ENCODE results near the gene PPP6R1. TPM values are rescaled to one million over a fixed set of nuclear protein-coding genes. Genes with fewer than 3 reads are reported as not detected.

Gene PPP6R1
- total RNA-seq, 2 experiments from 2014 or later, result 89.6 to 161 TPM

DNA sequence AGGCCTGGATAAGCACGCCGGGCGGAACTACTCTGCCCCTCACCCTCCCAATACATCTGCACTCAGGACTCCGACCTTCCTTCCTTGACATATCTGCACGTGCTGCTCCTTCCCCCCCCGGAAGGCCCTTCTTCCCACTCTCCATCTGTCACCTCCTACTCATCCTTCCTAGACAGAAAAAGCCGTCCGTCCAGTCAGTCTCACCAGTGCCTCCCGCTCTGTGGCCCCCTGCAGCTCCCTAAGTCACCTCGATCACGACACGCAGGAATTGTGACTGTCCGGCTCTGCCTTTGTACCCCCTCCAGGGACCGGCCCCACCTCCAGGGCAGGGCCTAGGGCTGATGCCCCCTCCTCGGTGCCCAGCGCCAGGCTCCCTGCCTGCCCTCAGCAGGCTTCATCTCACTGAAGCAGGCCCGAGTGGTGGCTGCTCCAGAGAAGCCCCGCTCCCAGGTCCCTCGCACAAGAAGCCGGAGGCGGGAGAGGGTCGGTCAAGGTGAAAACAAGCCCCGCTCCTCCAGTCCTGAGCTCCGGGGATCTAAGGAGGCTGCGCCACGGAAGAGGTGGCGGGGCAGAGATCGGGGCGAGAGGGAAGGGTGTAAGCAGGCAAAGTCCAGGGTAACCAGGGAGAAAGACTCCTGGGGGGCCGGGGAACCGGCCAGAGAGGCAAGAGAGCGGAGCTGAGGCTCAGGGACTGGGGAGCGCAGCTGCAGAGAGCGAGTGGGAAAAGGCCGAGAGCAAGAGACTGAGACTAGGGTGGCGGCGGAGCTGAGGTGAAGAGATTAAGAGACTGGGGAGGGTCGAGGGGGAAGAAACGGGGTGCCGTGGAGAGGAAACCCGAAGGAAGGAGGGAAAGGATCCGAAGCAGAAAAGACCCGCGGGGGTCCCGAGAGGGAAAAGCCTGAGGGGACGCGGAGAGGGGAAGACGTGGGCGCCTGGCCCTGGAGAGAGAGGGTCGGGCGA lies 1.1 kb downstream of the PPP6R1 start:
- Histone ChIP-seq H3K36me3 (ENCODE audit: insufficient read depth, low read length) (peaks cover 57% of the 10 kb centered on the region), H3K9me2 (ENCODE audit: insufficient read depth, low read length) (no peaks in the 10 kb centered on the region), H2AFZ (ENCODE audit: low read length) (no peak overlapping the region), H3K4me2 (ENCODE audit: low read length) (peak overlapping the region; percentile 98), H3K4me1 (ENCODE audit: insufficient read depth, low read length, poor library complexity, severe bottlenecking) (peaks cover 47% of the 10 kb centered on the region), H3K4me3 (ENCODE audit: low read depth, low read length, poor library complexity, severe bottlenecking) (peak overlapping the region; percentile 78), H3K79me2 (ENCODE audit: insufficient read depth, low read depth, low read length) (peaks cover 52% of the 10 kb centered on the region), H4K20me1 (ENCODE audit: insufficient read depth, low read length) (no peaks in the 10 kb centered on the region), H3K9me3 (ENCODE audit: low read length) (no peaks in the 10 kb centered on the region), H3K27ac (ENCODE audit: low read depth, low read length, poor library complexity, severe bottlenecking) (peak overlapping the region; percentile 97)
- intact Hi-C loops (cut with micrococcal nuclease; ENCODE audit: unreplicated experiment), result loop anchor here (2.0 kb wide), 1 partner anchor 79 kb away; no protein-coding TSS in a partner anchor
- CTCF ChIA-PET (ENCODE audit: unreplicated experiment), result no interaction called here
- POLR2A ChIA-PET, result interaction anchor here (0.6 to 3.9 kb wide), 5 partner anchors 19 to 219 kb away, joined by 3 to 32 read pairs (median 4); partner anchors contain the start of genes HSPBP1 and ZNF628
- DNase-seq (ENCODE audit: low spot score), result peak; percentile 47
- no TSS peak for BruUV-seq (replicated peaks)
- no peak for TF ChIP-seq EZH2phosphoT487 (IDR thresholded peaks at IDR 0.05; ENCODE audit: borderline replicate concordance, low read depth, low read length)
- TF ChIP-seq, protein P1, sequence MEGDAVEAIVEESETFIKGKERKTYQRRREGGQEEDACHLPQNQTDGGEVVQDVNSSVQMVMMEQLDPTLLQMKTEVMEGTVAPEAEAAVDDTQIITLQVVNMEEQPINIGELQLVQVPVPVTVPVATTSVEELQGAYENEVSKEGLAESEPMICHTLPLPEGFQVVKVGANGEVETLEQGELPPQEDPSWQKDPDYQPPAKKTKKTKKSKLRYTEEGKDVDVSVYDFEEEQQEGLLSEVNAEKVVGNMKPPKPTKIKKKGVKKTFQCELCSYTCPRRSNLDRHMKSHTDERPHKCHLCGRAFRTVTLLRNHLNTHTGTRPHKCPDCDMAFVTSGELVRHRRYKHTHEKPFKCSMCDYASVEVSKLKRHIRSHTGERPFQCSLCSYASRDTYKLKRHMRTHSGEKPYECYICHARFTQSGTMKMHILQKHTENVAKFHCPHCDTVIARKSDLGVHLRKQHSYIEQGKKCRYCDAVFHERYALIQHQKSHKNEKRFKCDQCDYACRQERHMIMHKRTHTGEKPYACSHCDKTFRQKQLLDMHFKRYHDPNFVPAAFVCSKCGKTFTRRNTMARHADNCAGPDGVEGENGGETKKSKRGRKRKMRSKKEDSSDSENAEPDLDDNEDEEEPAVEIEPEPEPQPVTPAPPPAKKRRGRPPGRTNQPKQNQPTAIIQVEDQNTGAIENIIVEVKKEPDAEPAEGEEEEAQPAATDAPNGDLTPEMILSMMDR (conservative IDR thresholded peaks at IDR 0.05; ENCODE audit: low read length), result no peak

DNA sequence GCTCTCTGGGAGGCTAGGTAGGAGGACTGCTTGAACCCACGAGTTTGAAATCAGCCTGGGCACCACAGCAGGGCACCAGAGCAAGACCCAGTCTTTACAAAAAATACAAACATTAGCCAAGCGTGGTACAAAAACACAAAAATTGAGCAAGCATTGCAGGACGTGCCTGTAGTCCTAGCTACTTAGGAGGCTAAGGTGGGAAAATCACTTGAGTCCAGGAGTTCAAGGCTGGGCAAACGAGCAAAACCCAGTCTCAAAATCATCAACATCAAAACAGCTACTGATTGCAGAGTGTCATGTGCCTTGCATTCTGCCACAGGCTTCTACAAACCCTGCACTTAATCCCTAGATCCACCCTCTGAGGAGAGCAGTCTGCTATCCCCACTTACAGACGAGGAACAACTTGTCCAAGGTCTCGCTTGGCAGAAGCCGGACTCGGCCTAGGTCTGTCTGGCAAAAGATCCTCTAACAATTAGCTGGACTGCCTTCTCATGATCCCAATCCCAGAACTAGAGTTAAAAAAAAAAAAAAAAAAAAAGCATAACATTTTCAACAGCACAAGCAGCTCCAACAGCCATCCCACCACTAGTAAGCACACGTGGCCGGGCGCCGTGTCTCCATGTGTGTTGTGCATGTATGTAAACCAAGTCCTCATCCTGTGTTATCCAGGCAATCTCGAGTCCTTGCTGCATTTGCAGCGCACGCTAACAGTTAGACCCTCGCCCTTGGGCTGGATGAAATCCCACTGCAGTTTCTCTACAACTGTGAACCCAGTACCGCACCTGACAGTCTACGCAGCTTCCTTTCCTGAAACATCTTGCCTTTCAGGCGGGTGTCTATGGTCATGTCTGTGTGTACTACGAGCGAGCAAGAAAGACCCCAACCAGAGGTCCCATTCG lies 2.0 kb downstream of the PPP6R1 start:
- intact Hi-C loops (cut with micrococcal nuclease; ENCODE audit: unreplicated experiment), result no loop called here
- H3K27ac ChIP-seq (ENCODE audit: low read depth, low read length, poor library complexity, severe bottlenecking), result peak overlapping the region; percentile 97
- CTCF ChIA-PET (ENCODE audit: unreplicated experiment), result no interaction called here

More for the DNA sequence above, 2.0 kb downstream of the PPP6R1 start:
- POLR2A ChIA-PET, result interaction anchor here (0.6 to 1.5 kb wide), 6 partner anchors 15 to 219 kb away, joined by 3 to 6 read pairs (median 3); partner anchors contain the start of genes HSPBP1 and ZNF628
- no peak overlapping the region for H2AFZ ChIP-seq (ENCODE audit: low read length)
- peaks cover 57% of the 10 kb centered on the region for H3K36me3 ChIP-seq (ENCODE audit: insufficient read depth, low read length)
- H3K9me3 ChIP-seq (ENCODE audit: low read length), result no peaks in the 10 kb centered on the region
- H4K20me1 ChIP-seq (ENCODE audit: insufficient read depth, low read length), result peaks cover 2% of the 10 kb centered on the region; the same call in 1 of the 2 replicates
- peaks cover 56% of the 10 kb centered on the region for H3K4me1 ChIP-seq (ENCODE audit: insufficient read depth, low read length, poor library complexity, severe bottlenecking)
- H3K79me2 ChIP-seq (ENCODE audit: insufficient read depth, low read depth, low read length), result peaks cover 61% of the 10 kb centered on the region
- H3K9me2 ChIP-seq (ENCODE audit: insufficient read depth, low read length), result no peaks in the 10 kb centered on the region
- H3K4me3 ChIP-seq (ENCODE audit: low read depth, low read length, poor library complexity, severe bottlenecking), result peak overlapping the region; percentile 78
- TF ChIP-seq, protein P1 (conservative IDR thresholded peaks at IDR 0.05; ENCODE audit: low read length), result no peak
- no peak for TF ChIP-seq EZH2phosphoT487 (IDR thresholded peaks at IDR 0.05; ENCODE audit: borderline replicate concordance, low read depth, low read length)
- DNase-seq (ENCODE audit: low spot score), result no peak
- peak overlapping the region; percentile 98 for H3K4me2 ChIP-seq (ENCODE audit: low read length)
- TSS peak; percentile 35 for BruUV-seq (replicated peaks)

Data from OCI-LY7 (cell line).